ENCODE results near the gene PTPN1.

DNA sequence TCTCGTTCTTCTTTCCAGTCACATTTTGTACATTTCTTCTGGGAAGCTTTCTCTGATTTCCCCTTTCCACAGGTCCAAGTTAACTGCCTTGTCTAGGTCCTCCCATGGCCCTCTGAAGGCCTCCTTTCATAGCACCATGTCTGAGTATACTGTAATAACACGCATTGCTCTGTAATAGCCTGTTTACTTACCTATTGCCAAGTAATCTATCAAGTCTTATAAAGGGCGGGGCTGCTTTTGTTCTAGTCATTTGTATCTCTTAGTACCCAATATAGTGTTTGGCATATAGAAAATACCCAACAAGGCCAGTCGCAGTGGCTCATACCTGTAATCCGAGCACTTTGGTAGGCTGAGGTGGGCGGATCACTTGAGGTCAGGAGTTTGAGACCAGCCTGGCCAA, 17.9 kb downstream of the PTPN1 start:
- TF ChIP-seq, protein P1, sequence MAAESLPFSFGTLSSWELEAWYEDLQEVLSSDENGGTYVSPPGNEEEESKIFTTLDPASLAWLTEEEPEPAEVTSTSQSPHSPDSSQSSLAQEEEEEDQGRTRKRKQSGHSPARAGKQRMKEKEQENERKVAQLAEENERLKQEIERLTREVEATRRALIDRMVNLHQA (CRISPR knock-in tag; IDR thresholded peaks at IDR 0.05): no peak
- TF ChIP-seq, protein P2, sequence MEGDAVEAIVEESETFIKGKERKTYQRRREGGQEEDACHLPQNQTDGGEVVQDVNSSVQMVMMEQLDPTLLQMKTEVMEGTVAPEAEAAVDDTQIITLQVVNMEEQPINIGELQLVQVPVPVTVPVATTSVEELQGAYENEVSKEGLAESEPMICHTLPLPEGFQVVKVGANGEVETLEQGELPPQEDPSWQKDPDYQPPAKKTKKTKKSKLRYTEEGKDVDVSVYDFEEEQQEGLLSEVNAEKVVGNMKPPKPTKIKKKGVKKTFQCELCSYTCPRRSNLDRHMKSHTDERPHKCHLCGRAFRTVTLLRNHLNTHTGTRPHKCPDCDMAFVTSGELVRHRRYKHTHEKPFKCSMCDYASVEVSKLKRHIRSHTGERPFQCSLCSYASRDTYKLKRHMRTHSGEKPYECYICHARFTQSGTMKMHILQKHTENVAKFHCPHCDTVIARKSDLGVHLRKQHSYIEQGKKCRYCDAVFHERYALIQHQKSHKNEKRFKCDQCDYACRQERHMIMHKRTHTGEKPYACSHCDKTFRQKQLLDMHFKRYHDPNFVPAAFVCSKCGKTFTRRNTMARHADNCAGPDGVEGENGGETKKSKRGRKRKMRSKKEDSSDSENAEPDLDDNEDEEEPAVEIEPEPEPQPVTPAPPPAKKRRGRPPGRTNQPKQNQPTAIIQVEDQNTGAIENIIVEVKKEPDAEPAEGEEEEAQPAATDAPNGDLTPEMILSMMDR (CRISPR knock-in tag; IDR thresholded peaks at IDR 0.05): no peak
- TF ChIP-seq, protein P3, sequence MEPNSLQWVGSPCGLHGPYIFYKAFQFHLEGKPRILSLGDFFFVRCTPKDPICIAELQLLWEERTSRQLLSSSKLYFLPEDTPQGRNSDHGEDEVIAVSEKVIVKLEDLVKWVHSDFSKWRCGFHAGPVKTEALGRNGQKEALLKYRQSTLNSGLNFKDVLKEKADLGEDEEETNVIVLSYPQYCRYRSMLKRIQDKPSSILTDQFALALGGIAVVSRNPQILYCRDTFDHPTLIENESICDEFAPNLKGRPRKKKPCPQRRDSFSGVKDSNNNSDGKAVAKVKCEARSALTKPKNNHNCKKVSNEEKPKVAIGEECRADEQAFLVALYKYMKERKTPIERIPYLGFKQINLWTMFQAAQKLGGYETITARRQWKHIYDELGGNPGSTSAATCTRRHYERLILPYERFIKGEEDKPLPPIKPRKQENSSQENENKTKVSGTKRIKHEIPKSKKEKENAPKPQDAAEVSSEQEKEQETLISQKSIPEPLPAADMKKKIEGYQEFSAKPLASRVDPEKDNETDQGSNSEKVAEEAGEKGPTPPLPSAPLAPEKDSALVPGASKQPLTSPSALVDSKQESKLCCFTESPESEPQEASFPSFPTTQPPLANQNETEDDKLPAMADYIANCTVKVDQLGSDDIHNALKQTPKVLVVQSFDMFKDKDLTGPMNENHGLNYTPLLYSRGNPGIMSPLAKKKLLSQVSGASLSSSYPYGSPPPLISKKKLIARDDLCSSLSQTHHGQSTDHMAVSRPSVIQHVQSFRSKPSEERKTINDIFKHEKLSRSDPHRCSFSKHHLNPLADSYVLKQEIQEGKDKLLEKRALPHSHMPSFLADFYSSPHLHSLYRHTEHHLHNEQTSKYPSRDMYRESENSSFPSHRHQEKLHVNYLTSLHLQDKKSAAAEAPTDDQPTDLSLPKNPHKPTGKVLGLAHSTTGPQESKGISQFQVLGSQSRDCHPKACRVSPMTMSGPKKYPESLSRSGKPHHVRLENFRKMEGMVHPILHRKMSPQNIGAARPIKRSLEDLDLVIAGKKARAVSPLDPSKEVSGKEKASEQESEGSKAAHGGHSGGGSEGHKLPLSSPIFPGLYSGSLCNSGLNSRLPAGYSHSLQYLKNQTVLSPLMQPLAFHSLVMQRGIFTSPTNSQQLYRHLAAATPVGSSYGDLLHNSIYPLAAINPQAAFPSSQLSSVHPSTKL (CRISPR knock-in tag; IDR thresholded peaks at IDR 0.05): no peak
- no peak for TF ChIP-seq POLR2A (IDR thresholded peaks at IDR 0.05; ENCODE audit: insufficient read depth in 1 of 2, low read depth in 2 of 2, low read length in 2 of 2)
- TF ChIP-seq EP300 (IDR thresholded peaks at IDR 0.05; ENCODE audit: low read depth in 2 of 2, low read length in 2 of 2): no peak
- TF ChIP-seq EP300 (CRISPR knock-in tag; IDR thresholded peaks at IDR 0.05; ENCODE audit: borderline replicate concordance): no peak
- TF ChIP-seq ZNF572 (CRISPR knock-in tag; IDR thresholded peaks at IDR 0.05): no peak
- TF ChIP-seq, protein P4, sequence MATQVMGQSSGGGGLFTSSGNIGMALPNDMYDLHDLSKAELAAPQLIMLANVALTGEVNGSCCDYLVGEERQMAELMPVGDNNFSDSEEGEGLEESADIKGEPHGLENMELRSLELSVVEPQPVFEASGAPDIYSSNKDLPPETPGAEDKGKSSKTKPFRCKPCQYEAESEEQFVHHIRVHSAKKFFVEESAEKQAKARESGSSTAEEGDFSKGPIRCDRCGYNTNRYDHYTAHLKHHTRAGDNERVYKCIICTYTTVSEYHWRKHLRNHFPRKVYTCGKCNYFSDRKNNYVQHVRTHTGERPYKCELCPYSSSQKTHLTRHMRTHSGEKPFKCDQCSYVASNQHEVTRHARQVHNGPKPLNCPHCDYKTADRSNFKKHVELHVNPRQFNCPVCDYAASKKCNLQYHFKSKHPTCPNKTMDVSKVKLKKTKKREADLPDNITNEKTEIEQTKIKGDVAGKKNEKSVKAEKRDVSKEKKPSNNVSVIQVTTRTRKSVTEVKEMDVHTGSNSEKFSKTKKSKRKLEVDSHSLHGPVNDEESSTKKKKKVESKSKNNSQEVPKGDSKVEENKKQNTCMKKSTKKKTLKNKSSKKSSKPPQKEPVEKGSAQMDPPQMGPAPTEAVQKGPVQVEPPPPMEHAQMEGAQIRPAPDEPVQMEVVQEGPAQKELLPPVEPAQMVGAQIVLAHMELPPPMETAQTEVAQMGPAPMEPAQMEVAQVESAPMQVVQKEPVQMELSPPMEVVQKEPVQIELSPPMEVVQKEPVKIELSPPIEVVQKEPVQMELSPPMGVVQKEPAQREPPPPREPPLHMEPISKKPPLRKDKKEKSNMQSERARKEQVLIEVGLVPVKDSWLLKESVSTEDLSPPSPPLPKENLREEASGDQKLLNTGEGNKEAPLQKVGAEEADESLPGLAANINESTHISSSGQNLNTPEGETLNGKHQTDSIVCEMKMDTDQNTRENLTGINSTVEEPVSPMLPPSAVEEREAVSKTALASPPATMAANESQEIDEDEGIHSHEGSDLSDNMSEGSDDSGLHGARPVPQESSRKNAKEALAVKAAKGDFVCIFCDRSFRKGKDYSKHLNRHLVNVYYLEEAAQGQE (IDR thresholded peaks at IDR 0.05; ENCODE audit: borderline replicate concordance in 1 of 2, low read depth in 1 of 2, low read length in 2 of 2): no peak
- TF ChIP-seq JDP2 (CRISPR knock-in tag; IDR thresholded peaks at IDR 0.05; ENCODE audit: borderline replicate concordance): no peak
